ENCODE measurements around the gene TFEB.

- no peak for TF ChIP-seq CTCF (conservative IDR thresholded peaks at IDR 0.05)
- no peak for TF ChIP-seq EZH2 (IDR thresholded peaks at IDR 0.05; ENCODE audit: low read depth)
These were observed 41.8 kb downstream of the TFEB start for GRCh38 chr6:41693281-41694240.
